ENCODE data around the gene MAP1B.

DNA sequence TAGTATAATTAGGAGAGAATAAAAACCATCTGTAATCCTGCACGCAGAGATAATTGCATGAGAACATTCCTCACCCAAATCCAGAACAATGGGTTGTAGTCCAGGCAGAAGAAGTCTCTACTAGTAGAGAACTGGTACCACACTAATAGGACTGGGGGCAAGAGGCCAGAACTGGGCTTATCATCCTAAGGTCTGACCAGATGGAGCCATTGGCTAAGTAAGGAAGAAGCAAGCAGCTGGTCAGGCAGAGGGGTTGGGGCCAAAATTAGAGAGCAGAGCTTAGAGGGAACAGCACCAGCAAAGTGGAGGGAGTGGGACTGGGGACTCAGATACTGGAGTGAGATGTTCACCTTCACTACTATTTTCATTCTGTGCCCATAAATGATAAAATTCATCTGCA, 35.4 kb upstream of the MAP1B start:
- TF ChIP-seq, protein P1, sequence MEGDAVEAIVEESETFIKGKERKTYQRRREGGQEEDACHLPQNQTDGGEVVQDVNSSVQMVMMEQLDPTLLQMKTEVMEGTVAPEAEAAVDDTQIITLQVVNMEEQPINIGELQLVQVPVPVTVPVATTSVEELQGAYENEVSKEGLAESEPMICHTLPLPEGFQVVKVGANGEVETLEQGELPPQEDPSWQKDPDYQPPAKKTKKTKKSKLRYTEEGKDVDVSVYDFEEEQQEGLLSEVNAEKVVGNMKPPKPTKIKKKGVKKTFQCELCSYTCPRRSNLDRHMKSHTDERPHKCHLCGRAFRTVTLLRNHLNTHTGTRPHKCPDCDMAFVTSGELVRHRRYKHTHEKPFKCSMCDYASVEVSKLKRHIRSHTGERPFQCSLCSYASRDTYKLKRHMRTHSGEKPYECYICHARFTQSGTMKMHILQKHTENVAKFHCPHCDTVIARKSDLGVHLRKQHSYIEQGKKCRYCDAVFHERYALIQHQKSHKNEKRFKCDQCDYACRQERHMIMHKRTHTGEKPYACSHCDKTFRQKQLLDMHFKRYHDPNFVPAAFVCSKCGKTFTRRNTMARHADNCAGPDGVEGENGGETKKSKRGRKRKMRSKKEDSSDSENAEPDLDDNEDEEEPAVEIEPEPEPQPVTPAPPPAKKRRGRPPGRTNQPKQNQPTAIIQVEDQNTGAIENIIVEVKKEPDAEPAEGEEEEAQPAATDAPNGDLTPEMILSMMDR (IDR thresholded peaks at IDR 0.05; ENCODE audit: poor library complexity, severe bottlenecking), result no peak
- TF ChIP-seq EP300 (conservative IDR thresholded peaks at IDR 0.05; ENCODE audit: poor library complexity, severe bottlenecking), result no peak
- TF ChIP-seq, protein P2, sequence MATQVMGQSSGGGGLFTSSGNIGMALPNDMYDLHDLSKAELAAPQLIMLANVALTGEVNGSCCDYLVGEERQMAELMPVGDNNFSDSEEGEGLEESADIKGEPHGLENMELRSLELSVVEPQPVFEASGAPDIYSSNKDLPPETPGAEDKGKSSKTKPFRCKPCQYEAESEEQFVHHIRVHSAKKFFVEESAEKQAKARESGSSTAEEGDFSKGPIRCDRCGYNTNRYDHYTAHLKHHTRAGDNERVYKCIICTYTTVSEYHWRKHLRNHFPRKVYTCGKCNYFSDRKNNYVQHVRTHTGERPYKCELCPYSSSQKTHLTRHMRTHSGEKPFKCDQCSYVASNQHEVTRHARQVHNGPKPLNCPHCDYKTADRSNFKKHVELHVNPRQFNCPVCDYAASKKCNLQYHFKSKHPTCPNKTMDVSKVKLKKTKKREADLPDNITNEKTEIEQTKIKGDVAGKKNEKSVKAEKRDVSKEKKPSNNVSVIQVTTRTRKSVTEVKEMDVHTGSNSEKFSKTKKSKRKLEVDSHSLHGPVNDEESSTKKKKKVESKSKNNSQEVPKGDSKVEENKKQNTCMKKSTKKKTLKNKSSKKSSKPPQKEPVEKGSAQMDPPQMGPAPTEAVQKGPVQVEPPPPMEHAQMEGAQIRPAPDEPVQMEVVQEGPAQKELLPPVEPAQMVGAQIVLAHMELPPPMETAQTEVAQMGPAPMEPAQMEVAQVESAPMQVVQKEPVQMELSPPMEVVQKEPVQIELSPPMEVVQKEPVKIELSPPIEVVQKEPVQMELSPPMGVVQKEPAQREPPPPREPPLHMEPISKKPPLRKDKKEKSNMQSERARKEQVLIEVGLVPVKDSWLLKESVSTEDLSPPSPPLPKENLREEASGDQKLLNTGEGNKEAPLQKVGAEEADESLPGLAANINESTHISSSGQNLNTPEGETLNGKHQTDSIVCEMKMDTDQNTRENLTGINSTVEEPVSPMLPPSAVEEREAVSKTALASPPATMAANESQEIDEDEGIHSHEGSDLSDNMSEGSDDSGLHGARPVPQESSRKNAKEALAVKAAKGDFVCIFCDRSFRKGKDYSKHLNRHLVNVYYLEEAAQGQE (IDR thresholded peaks at IDR 0.05; ENCODE audit: borderline replicate concordance), result no peak
